CD14-positive monocyte (primary cell): Measurements from ENCODE around the gene TEX19. TPM values are rescaled to one million over a fixed set of nuclear protein-coding genes. Genes with fewer than 3 reads are reported as not detected.

ENCODE experiments used
- DNase-seq, 3 donors: peaks; one replicate each; pipeline ENCODE4 v3.0.0-alpha.2; 2011 to 2022
- H2AFZ ChIP-seq: 2 replicates; pipeline ENCODE4 v1.6.0; 2012; ENCODE audit warnings: mild to moderate bottlenecking, low read depth, low read length, inconsistent platforms; ENCODE audit not compliant: insufficient read depth, poor library complexity, severe bottlenecking
- H3K27ac ChIP-seq, 2 donors: 1 replicate in 1 of 2; 2 replicates in 1 of 2; pipeline ENCODE4 v1.5.1; 2012 to 2013; ENCODE audit warnings: low read length in 2 of 2, control low read depth in 1 of 2, inconsistent platforms in 1 of 2, low read depth in 1 of 2, mild to moderate bottlenecking in 1 of 2
- H3K27me3 ChIP-seq, 2 donors: one replicate each; pipeline versions ENCODE4 v1.6.0 to v1.6.1; 2011 to 2013; ENCODE audit warnings: low read length in 2 of 2; ENCODE audit not compliant: control insufficient read depth in 2 of 2, insufficient read depth in 2 of 2
- H3K36me3 ChIP-seq, 2 donors: replicated peaks in 1 of 2; 1 replicate in 1 of 2; 2 replicates in 1 of 2; pipeline versions ENCODE4 v1.5.1 to v1.6.1; 2012 to 2013; ENCODE audit warnings: low read length in 2 of 2, control low read depth in 1 of 2, inconsistent platforms in 1 of 2, mild to moderate bottlenecking in 1 of 2; ENCODE audit not compliant: insufficient read depth in 2 of 2, control insufficient read depth in 1 of 2
- H3K4me1 ChIP-seq, 2 donors: 1 replicate in 1 of 2; 2 replicates in 1 of 2; pipeline versions ENCODE4 v1.5.1 to v1.6.1; 2012 to 2013; ENCODE audit warnings: low read length in 2 of 2, control low read depth in 1 of 2, inconsistent platforms in 1 of 2, mild to moderate bottlenecking in 1 of 2, moderate library complexity in 1 of 2; ENCODE audit not compliant: insufficient read depth in 2 of 2, control insufficient read depth in 1 of 2
- H3K4me2 ChIP-seq: replicated peaks from 2 replicates; pipeline ENCODE3; 2012; ENCODE audit warnings: low read length, moderate library complexity, mild to moderate bottlenecking; ENCODE audit not compliant: poor library complexity, severe bottlenecking; ENCODE audit errors: extremely low read depth
- H3K4me3 ChIP-seq, 3 experiments: fragments of 200-600 bp in 1 of 3; sonication (generic) in 1 of 3; replicated peaks in 1 of 3; 1 replicate in 2 of 3; 2 replicates in 1 of 3; pipeline ENCODE4 v1.5.1; 2011 to 2013; ENCODE audit warnings: low read length in 3 of 3, mild to moderate bottlenecking in 3 of 3, control low read depth in 2 of 3, low read depth in 2 of 3, inconsistent platforms in 1 of 3, moderate library complexity in 1 of 3
- H3K79me2 ChIP-seq: 2 replicates; pipeline ENCODE4 v1.6.0; 2012; ENCODE audit warnings: mild to moderate bottlenecking, control low read depth, inconsistent platforms, low read length, moderate library complexity; ENCODE audit not compliant: insufficient read depth
- H3K9ac ChIP-seq: 2 replicates; pipeline ENCODE4 v1.6.0; 2017; ENCODE audit warnings: low read length, mild to moderate bottlenecking; ENCODE audit not compliant: insufficient read depth, poor library complexity, severe bottlenecking
- H3K9me3 ChIP-seq, 2 donors: replicated peaks in 1 of 2; 1 replicate in 1 of 2; 2 replicates in 1 of 2; pipeline versions ENCODE4 v1.5.1 to v1.6.1; 2012 to 2013; ENCODE audit warnings: low read length in 2 of 2, control low read depth in 1 of 2; ENCODE audit not compliant: control insufficient read depth in 1 of 2, insufficient read depth in 1 of 2
- H4K20me1 ChIP-seq: 2 replicates; pipeline ENCODE4 v1.6.0; 2012; ENCODE audit warnings: mild to moderate bottlenecking, low read length, control low read depth, moderate library complexity; ENCODE audit not compliant: insufficient read depth
- H3K27ac Mint-ChIP-seq, 7 donors: one replicate each; pipeline ENCODE4 v1.8.0; 2020; ENCODE audit warnings: mild to moderate bottlenecking in 7 of 7, mixed read lengths in 7 of 7, moderate library complexity in 6 of 7, inconsistent platforms in 2 of 7
- H3K27me3 Mint-ChIP-seq, 3 donors: one replicate each; pipeline ENCODE4 v1.8.0; 2021 to 2022; ENCODE audit warnings: low read depth in 3 of 3, mild to moderate bottlenecking in 3 of 3, mixed read lengths in 3 of 3, moderate library complexity in 3 of 3, inconsistent platforms in 1 of 3
- H3K36me3 Mint-ChIP-seq, 2 donors: one replicate each; pipeline ENCODE4 v1.8.0; 2020; ENCODE audit warnings: mixed read lengths in 2 of 2, inconsistent platforms in 1 of 2, mild to moderate bottlenecking in 1 of 2
- H3K4me1 Mint-ChIP-seq: one replicate; pipeline ENCODE4 v1.8.0; 2020; ENCODE audit warnings: mild to moderate bottlenecking, mixed read lengths
- H3K4me3 Mint-ChIP-seq, 2 donors: one replicate each; pipeline ENCODE4 v1.8.0; 2020; ENCODE audit warnings: mild to moderate bottlenecking in 2 of 2, mixed read lengths in 2 of 2, moderate library complexity in 1 of 2
- H3K9me3 Mint-ChIP-seq, 7 donors: one replicate each; pipeline ENCODE4 v1.8.0; 2020 to 2022; ENCODE audit warnings: mixed read lengths in 7 of 7, mild to moderate bottlenecking in 6 of 7, moderate library complexity in 6 of 7, inconsistent platforms in 2 of 7
- WGBS: methylation state at CpG from one replicate; pipeline ENCODE4 v1.1.5; 2013; ENCODE audit warnings: missing lambda C conversion rate; ENCODE audit not compliant: insufficient coverage; 5-methylcytosine and 5-hydroxymethylcytosine counted together
- intact Hi-C, 2 donors: fragments of 100-400 bp; cut with micrococcal nuclease; formaldehyde crosslinking; loops; one replicate each; pipeline versions ENCODE4 v1.15.0 to v1.15.1; 2023
- polyA plus RNA-seq, 3 donors: library from polyadenylated mRNA; depleted of rRNA in 1 of 3; unstranded in 2 of 3; stranded (reverse) in 1 of 3; fragments of 300-500 nt in 2 of 3; fragments of >200 nt in 1 of 3; fragmentation: Illumina TruSeq in 2 of 3; gene quantifications; 1 replicate in 2 of 3; 2 replicates in 1 of 3; pipeline ENCODE4 v1.2.3, GENCODE V29; 2012 to 2021
- TF ChIP-seq, protein P1 (sequence below): fragments of 200-600 bp; IDR thresholded peaks from one replicate; pipeline ENCODE4 v1.8.0; 2022; ENCODE audit warnings: antibody characterized with exemption, mild to moderate bottlenecking

The TEX19 gene
- polyA plus RNA-seq, 3 donors, result not detected

DNA sequence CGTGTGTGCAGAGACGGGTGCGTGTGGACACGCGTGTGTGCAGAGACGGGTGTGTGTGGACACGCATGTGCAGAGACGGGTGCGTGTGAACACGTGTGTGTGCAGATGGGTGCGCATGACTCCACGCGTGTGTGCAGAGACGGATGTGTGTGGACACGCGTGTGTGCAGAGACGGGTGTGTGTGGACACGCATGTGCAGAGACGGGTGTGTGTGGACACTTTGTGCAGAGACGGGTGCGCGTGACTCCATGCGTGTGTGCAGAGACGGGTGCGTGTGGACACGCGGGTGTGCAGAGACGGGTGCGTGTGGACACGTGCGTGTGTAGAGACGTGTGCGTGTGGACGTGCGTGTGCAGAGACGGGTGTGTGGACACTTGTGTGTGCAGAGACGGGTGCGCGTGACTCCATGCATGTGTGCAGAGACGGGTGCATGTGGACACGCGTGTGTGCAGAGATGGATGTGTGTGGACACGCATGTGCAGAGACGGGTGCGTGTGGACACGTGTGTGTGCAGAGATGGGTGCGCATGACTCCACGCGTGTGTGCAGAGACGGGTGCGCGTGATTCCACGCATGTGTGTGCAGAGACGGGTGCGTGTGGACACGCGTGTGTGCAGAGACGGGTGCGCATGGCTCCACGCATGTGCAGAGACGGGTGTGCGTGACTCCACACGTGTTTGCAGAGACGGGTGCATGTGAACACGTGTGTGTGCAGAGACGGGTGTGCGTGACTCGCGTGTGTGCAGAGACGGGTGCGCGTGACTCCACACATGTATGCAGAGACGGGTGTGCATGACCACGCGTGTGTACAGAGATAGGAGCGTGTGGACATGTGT, 40.1 kb upstream of the TEX19 start:
- peaks cover 0 to 20% of the 10 kb centered on the region in 2 donors for H3K27me3 ChIP-seq
- WGBS, result 97% methylated on average over 74 of the region's 76 CpGs
- intact Hi-C loops, result no loop called here
- H3K27me3 Mint-ChIP-seq, result peaks cover 18 to 50% (median 29%) of the 10 kb centered on the region in 3 donors
- no peak overlapping the region for H2AFZ ChIP-seq
- TF ChIP-seq, protein P1, sequence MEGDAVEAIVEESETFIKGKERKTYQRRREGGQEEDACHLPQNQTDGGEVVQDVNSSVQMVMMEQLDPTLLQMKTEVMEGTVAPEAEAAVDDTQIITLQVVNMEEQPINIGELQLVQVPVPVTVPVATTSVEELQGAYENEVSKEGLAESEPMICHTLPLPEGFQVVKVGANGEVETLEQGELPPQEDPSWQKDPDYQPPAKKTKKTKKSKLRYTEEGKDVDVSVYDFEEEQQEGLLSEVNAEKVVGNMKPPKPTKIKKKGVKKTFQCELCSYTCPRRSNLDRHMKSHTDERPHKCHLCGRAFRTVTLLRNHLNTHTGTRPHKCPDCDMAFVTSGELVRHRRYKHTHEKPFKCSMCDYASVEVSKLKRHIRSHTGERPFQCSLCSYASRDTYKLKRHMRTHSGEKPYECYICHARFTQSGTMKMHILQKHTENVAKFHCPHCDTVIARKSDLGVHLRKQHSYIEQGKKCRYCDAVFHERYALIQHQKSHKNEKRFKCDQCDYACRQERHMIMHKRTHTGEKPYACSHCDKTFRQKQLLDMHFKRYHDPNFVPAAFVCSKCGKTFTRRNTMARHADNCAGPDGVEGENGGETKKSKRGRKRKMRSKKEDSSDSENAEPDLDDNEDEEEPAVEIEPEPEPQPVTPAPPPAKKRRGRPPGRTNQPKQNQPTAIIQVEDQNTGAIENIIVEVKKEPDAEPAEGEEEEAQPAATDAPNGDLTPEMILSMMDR, result no peak
- peaks cover 0 to 7% of the 10 kb centered on the region in 2 donors for H3K36me3 ChIP-seq
- no peak for DNase-seq
- H3K27ac ChIP-seq, result no peak overlapping the region
- H3K27ac Mint-ChIP-seq, result no peak overlapping the region
- H3K79me2 ChIP-seq, result no peaks in the 10 kb centered on the region
- H3K9me3 Mint-ChIP-seq, result peaks cover 0 to 5% (median 3%) of the 10 kb centered on the region in 7 donors
- H3K4me3 ChIP-seq, result no peak overlapping the region
- H4K20me1 ChIP-seq, result peaks cover 65% of the 10 kb centered on the region
- no peak overlapping the region for H3K4me3 Mint-ChIP-seq
- H3K9ac ChIP-seq, result no peak overlapping the region
- H3K4me2 ChIP-seq, result no peak overlapping the region
- H3K4me1 ChIP-seq, result peaks cover 23 to 33% of the 10 kb centered on the region in 2 donors
- H3K4me1 Mint-ChIP-seq, result peaks cover 26% of the 10 kb centered on the region
- peaks cover 14 to 19% of the 10 kb centered on the region in 2 donors for H3K36me3 Mint-ChIP-seq
- H3K9me3 ChIP-seq, result peaks cover 0 to 15% of the 10 kb centered on the region in 2 donors

DNA sequence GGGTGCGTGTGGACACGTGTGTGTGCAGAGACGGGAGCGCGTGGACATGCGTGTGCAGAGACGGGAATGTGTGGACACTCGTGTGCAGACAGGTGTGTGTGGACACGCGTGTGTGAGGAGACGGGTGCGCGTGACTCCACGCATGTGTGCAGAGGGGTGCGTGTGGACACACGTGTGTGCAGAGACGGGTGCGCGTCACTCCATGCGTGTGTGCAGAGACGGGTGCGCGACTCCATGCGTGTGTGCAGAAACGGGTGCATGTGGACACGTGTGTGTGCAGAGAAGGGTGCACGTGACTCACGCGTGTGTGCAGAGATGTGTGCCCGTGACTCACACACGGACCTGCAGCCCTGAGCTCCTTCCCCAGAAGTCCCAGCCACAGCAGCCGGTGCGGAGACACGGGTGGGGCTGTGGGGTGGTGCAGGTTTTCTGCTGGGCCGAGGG, 39.4 kb upstream of the TEX19 start:
- Mint-ChIP-seq H3K27ac (no peak overlapping the region), H3K36me3 (peaks cover 17 to 24% of the 10 kb centered on the region in 2 donors)

More for the DNA sequence above, 39.4 kb upstream of the TEX19 start:
- Mint-ChIP-seq H3K4me1 (peaks cover 20% of the 10 kb centered on the region), H3K27me3 (peaks cover 16 to 44% (median 26%) of the 10 kb centered on the region in 3 donors), H3K9me3 (peaks cover 0 to 5% (median 3%) of the 10 kb centered on the region in 7 donors), H3K4me3 (no peak overlapping the region)
- Histone ChIP-seq H3K27me3 (peaks cover 0 to 20% of the 10 kb centered on the region in 2 donors), H3K4me1 (peaks cover 18 to 26% of the 10 kb centered on the region in 2 donors), H3K27ac (no peak overlapping the region), H3K9me3 (peaks cover 0 to 15% of the 10 kb centered on the region in 2 donors), H3K79me2 (no peaks in the 10 kb centered on the region), H3K9ac (no peak overlapping the region), H3K4me2 (no peak overlapping the region), H3K36me3 (peaks cover 2 to 9% of the 10 kb centered on the region in 2 donors), H2AFZ (no peak overlapping the region), H3K4me3 (no peak overlapping the region), H4K20me1 (peaks cover 71% of the 10 kb centered on the region)
- TF ChIP-seq, protein P1, result no peak
- intact Hi-C loops, result loop anchor here (2.0 to 10.0 kb wide), 4 partner anchors 75 to 295 kb away; partner anchors contain the start of genes CENPX (in 1 of the 2) and LRRC45 (in 1 of the 2)
- WGBS, result 98% methylated on average over 29 of the region's 35 CpGs
- DNase-seq, result no peak
